CD8-positive, alpha-beta memory T cell (primary cell): ENCODE measurements around the gene PEX6. TPM values are rescaled to one million over a fixed set of nuclear protein-coding genes. Genes with fewer than 3 reads are reported as not detected.

Experiments
- CTCF ChIA-PET: fragments of 350-600 bp; sonication (Branson Sonifier 250); formaldehyde crosslinking; loops from one replicate; lab custom pipeline; 2021; ENCODE audit warnings: antibody characterized with exemption; lab: Charles Lee
- POLR2A ChIA-PET: fragments of 350-600 bp; sonication (Branson Sonifier 250); formaldehyde crosslinking; loops from one replicate; lab custom pipeline; 2021; ENCODE audit warnings: antibody characterized with exemption; lab: Charles Lee
- DNase-seq, 5 donors: peaks; one replicate each; pipeline versions ENCODE4 v3.0.0 to v3.0.0-alpha.2; 2020 to 2022; ENCODE audit warnings: mixed read lengths in 1 of 5
- H3K27ac ChIP-seq: one replicate; pipeline ENCODE4 v1.7.0; 2013; ENCODE audit warnings: low read depth, mild to moderate bottlenecking, low read length, moderate library complexity
- H3K27me3 ChIP-seq: 2 replicates; pipeline ENCODE4 v1.7.0; 2013; ENCODE audit warnings: low read length, mild to moderate bottlenecking; ENCODE audit not compliant: insufficient read depth, poor library complexity, severe bottlenecking
- H3K36me3 ChIP-seq: 2 replicates; pipeline ENCODE4 v1.7.0; 2013; ENCODE audit warnings: mild to moderate bottlenecking, low read length, moderate library complexity; ENCODE audit not compliant: insufficient read depth
- H3K4me1 ChIP-seq: 2 replicates; pipeline ENCODE4 v1.7.0; 2013; ENCODE audit warnings: mild to moderate bottlenecking, low read length, moderate library complexity; ENCODE audit not compliant: insufficient read depth
- H3K4me3 ChIP-seq: 2 replicates; pipeline ENCODE4 v1.7.0; 2013; ENCODE audit warnings: mild to moderate bottlenecking, low read length
- H3K9me3 ChIP-seq: 2 replicates; pipeline ENCODE4 v1.7.0; 2013; ENCODE audit warnings: mild to moderate bottlenecking, low read length
- H3K27ac Mint-ChIP-seq, 8 donors: one replicate each; pipeline ENCODE4 v1.8.0; 2020 to 2021; ENCODE audit warnings: mixed read lengths in 8 of 8, mild to moderate bottlenecking in 6 of 8, inconsistent platforms in 3 of 8, moderate library complexity in 3 of 8
- H3K27me3 Mint-ChIP-seq, 2 donors: one replicate each; pipeline ENCODE4 v1.8.0; 2020 to 2021; ENCODE audit warnings: mixed read lengths in 2 of 2, mild to moderate bottlenecking in 1 of 2, moderate library complexity in 1 of 2
- H3K36me3 Mint-ChIP-seq, 3 donors: one replicate each; pipeline ENCODE4 v1.8.0; 2020 to 2021; ENCODE audit warnings: mixed read lengths in 3 of 3, inconsistent platforms in 1 of 3, mild to moderate bottlenecking in 1 of 3
- H3K4me1 Mint-ChIP-seq, 3 donors: one replicate each; pipeline ENCODE4 v1.8.0; 2020 to 2021; ENCODE audit warnings: mixed read lengths in 3 of 3, inconsistent platforms in 1 of 3, mild to moderate bottlenecking in 1 of 3
- H3K4me3 Mint-ChIP-seq, 7 donors: one replicate each; pipeline ENCODE4 v1.8.0; 2020 to 2021; ENCODE audit warnings: mixed read lengths in 7 of 7, mild to moderate bottlenecking in 6 of 7, moderate library complexity in 4 of 7, inconsistent platforms in 2 of 7
- H3K9me3 Mint-ChIP-seq, 5 donors: one replicate each; pipeline ENCODE4 v1.8.0; 2020 to 2022; ENCODE audit warnings: mixed read lengths in 5 of 5, mild to moderate bottlenecking in 3 of 5, moderate library complexity in 2 of 5, inconsistent platforms in 1 of 5
- polyA plus RNA-seq: library from polyadenylated mRNA; unstranded; fragments of 300-500 nt; fragmentation: Illumina TruSeq; gene quantifications from one replicate; pipeline ENCODE4 v1.2.3, GENCODE V29; 2021
- total RNA-seq, 2 experiments: library from RNA; stranded (reverse); gene quantifications; one replicate each; pipeline ENCODE4 v1.2.3, GENCODE V29; 2021

PEX6 gene
- total and polyA plus RNA-seq, 3 experiments from 2014 or later, result 14.6 to 20.6 (median 19.2) TPM

- H3K27ac ChIP-seq, result no peak overlapping the region
- no peak overlapping the region for H3K4me3 ChIP-seq
- peaks cover 8% of the 10 kb centered on the region for H3K27me3 ChIP-seq
- Mint-ChIP-seq H3K27ac (no peak overlapping the region), H3K36me3 (no peaks in the 10 kb centered on the region), H3K9me3 (no peaks in the 10 kb centered on the region), H3K27me3 (peaks cover 14 to 18% of the 10 kb centered on the region in 2 donors), H3K4me3 (no peak overlapping the region), H3K4me1 (peaks cover 0 to 3% (median 3%) of the 10 kb centered on the region in 3 donors)
- no peaks in the 10 kb centered on the region for H3K36me3 ChIP-seq
- no peak for DNase-seq
- no peaks in the 10 kb centered on the region for H3K4me1 ChIP-seq
- CTCF ChIA-PET, result interaction anchor here (1.4 to 1.8 kb wide), 2 partner anchors 15 to 229 kb away, joined by 4 to 5 read pairs; partner anchors contain the start of gene CNPY3
- no peaks in the 10 kb centered on the region for H3K9me3 ChIP-seq
- POLR2A ChIA-PET, result interaction anchor here (1.1 kb wide), 1 partner anchor 15 kb away, joined by 5 read pairs; the partner anchor contains the start of gene CNPY3
Measured at GRCh38 chr6:42914546-42914945, 64.4 kb downstream of the PEX6 start.

Other genes starting within 250 kb of the PEX6 start
- 10 to 100 TPM; 24.4 to 26.4 TPM for gene TBCC, start 233.1 kb downstream of the PEX6 start, total RNA-seq
- 109 TPM for gene TBCC, start 233.1 kb downstream of the PEX6 start, polyA plus RNA-seq
- 10 to 100 TPM; 15.9 to 16.8 TPM for gene BICRAL, start 197.1 kb downstream of the PEX6 start, total RNA-seq
- gene BICRAL, start 197.1 kb downstream of the PEX6 start, polyA plus RNA-seq, result 6.8 TPM
- 100 to 1,000 TPM; 199 to 200 TPM for gene RPL7L1, start 99.6 kb downstream of the PEX6 start, total RNA-seq
- 95.0 TPM for gene RPL7L1, start 99.6 kb downstream of the PEX6 start, polyA plus RNA-seq
- not detected for gene PTCRA, start 63.1 kb downstream of the PEX6 start, total RNA-seq
- not detected for gene PTCRA, start 63.1 kb downstream of the PEX6 start, polyA plus RNA-seq
- 10 to 100 TPM; 53.1 to 55.8 TPM for gene CNPY3, start 49.7 kb downstream of the PEX6 start, total RNA-seq
- gene CNPY3, start 49.7 kb downstream of the PEX6 start, polyA plus RNA-seq, result 122 TPM
- under 1 TPM; 0.39 to 0.51 TPM for gene GNMT, start 18.4 kb downstream of the PEX6 start, total RNA-seq
- gene GNMT, start 18.4 kb downstream of the PEX6 start, polyA plus RNA-seq, result not detected
- gene PPP2R5D, start 5.4 kb upstream of the PEX6 start, total RNA-seq, result 10 to 100 TPM; 52.2 to 52.4 TPM
- 32.5 TPM for gene PPP2R5D, start 5.4 kb upstream of the PEX6 start, polyA plus RNA-seq
- gene MEA1, start 34.8 kb upstream of the PEX6 start, total RNA-seq, result 100 to 1,000 TPM; 102 to 108 TPM
- 84.8 TPM for gene MEA1, start 34.8 kb upstream of the PEX6 start, polyA plus RNA-seq
- gene KLHDC3, start 35.1 kb upstream of the PEX6 start, total RNA-seq, result 10 to 100 TPM; 73.5 to 74.1 TPM
- 90.7 TPM for gene KLHDC3, start 35.1 kb upstream of the PEX6 start, polyA plus RNA-seq
- 100 to 1,000 TPM; 114 to 120 TPM for gene RRP36, start 42.4 kb upstream of the PEX6 start, total RNA-seq
- 86.2 TPM for gene RRP36, start 42.4 kb upstream of the PEX6 start, polyA plus RNA-seq
- gene CUL7, start 74.7 kb upstream of the PEX6 start, total RNA-seq, result 10 to 100 TPM; 11.7 to 12.1 TPM
- 2.1 TPM for gene CUL7, start 74.7 kb upstream of the PEX6 start, polyA plus RNA-seq
- gene MRPL2, start 80.3 kb upstream of the PEX6 start, total RNA-seq, result 10 to 100 TPM; 89.6 to 91.6 TPM
- 47.5 TPM for gene MRPL2, start 80.3 kb upstream of the PEX6 start, polyA plus RNA-seq
- gene KLC4, start 80.5 kb upstream of the PEX6 start, total RNA-seq, result 10 to 100 TPM; 11.1 to 12.3 TPM
- 11.6 TPM for gene KLC4, start 80.5 kb upstream of the PEX6 start, polyA plus RNA-seq
- 1 to 10 TPM; 1.6 TPM for gene PTK7, start 97.1 kb upstream of the PEX6 start, total RNA-seq
- 1.9 TPM for gene PTK7, start 97.1 kb upstream of the PEX6 start, polyA plus RNA-seq
- 10 to 100 TPM; 55.1 to 57.4 TPM for gene SRF, start 192.1 kb upstream of the PEX6 start, total RNA-seq
- gene SRF, start 192.1 kb upstream of the PEX6 start, polyA plus RNA-seq, result 8.0 TPM
- 10 to 100 TPM; 35.3 to 38.3 TPM for gene CUL9, start 203.0 kb upstream of the PEX6 start, total RNA-seq
- gene CUL9, start 203.0 kb upstream of the PEX6 start, polyA plus RNA-seq, result 9.0 TPM